ENCODE data around the gene PXN. TPM values are rescaled to one million over a fixed set of nuclear protein-coding genes. Genes with fewer than 3 reads are reported as not detected.

The PXN gene
- total and polyA plus RNA-seq, 2 of the 13 experiments (the other 11 are each of a cell fraction or from before 2014, with no cell fraction given): 13.6 to 14.2 TPM

- 0 out of 2 replicates have a peak, but pooled peaks have one; percentile 22 for TF ChIP-seq SOX5 (CRISPR knock-in tag; IDR thresholded peaks at IDR 0.05; ENCODE audit: borderline replicate concordance)
- peak in 1 of 2 experiments; percentile 61; a peak in 1 of 4 replicates for TF ChIP-seq REST (IDR thresholded peaks at IDR 0.05; ENCODE audit: borderline replicate concordance in 1 of 2, low read depth in 1 of 2, low read length in 2 of 2)
- TF ChIP-seq ZNF768 (CRISPR knock-in tag; IDR thresholded peaks at IDR 0.05): no peak
- peak; percentile 28 for TF ChIP-seq GFI1 (CRISPR knock-in tag; IDR thresholded peaks at IDR 0.05; ENCODE audit: borderline replicate concordance)
- TF ChIP-seq DRAP1 (CRISPR knock-in tag; IDR thresholded peaks at IDR 0.05): peak; percentile 27; the same call in 1 of the 2 replicates
- no peak for TF ChIP-seq SNRNP70 (IDR thresholded peaks at IDR 0.05; ENCODE audit: low read depth, low read length)
- no peak for TF ChIP-seq AHDC1 (CRISPR knock-in tag; IDR thresholded peaks at IDR 0.05; ENCODE audit: borderline replicate concordance)
- TF ChIP-seq STAG1 (CRISPR knock-in tag; IDR thresholded peaks at IDR 0.05): no peak
- TF ChIP-seq MYNN (CRISPR knock-in tag; IDR thresholded peaks at IDR 0.05; ENCODE audit: low read depth): no peak
- TF ChIP-seq ZBTB8A (CRISPR knock-in tag; IDR thresholded peaks at IDR 0.05; ENCODE audit: borderline replicate concordance, low read depth): no peak
- TF ChIP-seq ZNF839 (CRISPR knock-in tag; IDR thresholded peaks at IDR 0.05; ENCODE audit: borderline replicate concordance): no peak
- no peak for TF ChIP-seq FOXO4 (CRISPR knock-in tag; conservative IDR thresholded peaks at IDR 0.05)
- no peak for TF ChIP-seq ZNF766 (CRISPR knock-in tag; IDR thresholded peaks at IDR 0.05; ENCODE audit: borderline replicate concordance)
- TF ChIP-seq SOX13 (IDR thresholded peaks at IDR 0.05): no peak
- TF ChIP-seq SOX13 (CRISPR knock-in tag; conservative IDR thresholded peaks at IDR 0.05 in 1 of 2, IDR thresholded peaks at IDR 0.05 in 1 of 2): 0 out of 4 replicates have a peak, but pooled peaks of 1 of the 2 experiments have one; percentile 17
- no peak for TF ChIP-seq AGO1 (IDR thresholded peaks at IDR 0.05; ENCODE audit: low read depth, low read length, poor library complexity, severe bottlenecking)
- TF ChIP-seq MZF1 (CRISPR knock-in tag; IDR thresholded peaks at IDR 0.05; ENCODE audit: borderline replicate concordance): no peak
Measured at GRCh38 chr12:120227233-120228040, 38.1 kb downstream of the PXN start (continued).

Measured in HepG2 (cell line).